Bronchial epithelial cell (primary cell): ENCODE results near the gene HOXB13. TPM values are rescaled to one million over a fixed set of nuclear protein-coding genes. Genes with fewer than 3 reads are reported as not detected.

Experiments used
- DNase-seq: peaks from one replicate; pipeline ENCODE4 v3.0.0-alpha.2; 2010; ENCODE audit warnings: low read depth
- FAIRE-seq: peaks from 2 replicates; lab custom pipeline; 2011; peaks lifted over from hg19 to GRCh38; lab: Jason Lieb, UNC
- H3K27me3 ChIP-seq: 2 replicates; pipeline ENCODE4 v1.5.1; 2011; ENCODE audit warnings: low read length; ENCODE audit not compliant: control insufficient read depth, insufficient read depth
- H3K36me3 ChIP-seq: 2 replicates; pipeline ENCODE4 v1.5.1; 2011; ENCODE audit warnings: low read length; ENCODE audit not compliant: control insufficient read depth, insufficient read depth
- H3K4me3 ChIP-seq: 2 replicates; pipeline ENCODE4 v1.5.1; 2011; ENCODE audit warnings: mild to moderate bottlenecking, low read depth, low read length, control low read depth
- CTCF ChIP-seq: IDR thresholded peaks from 2 replicates; pipeline ENCODE4 v1.5.1; 2011; ENCODE audit warnings: mild to moderate bottlenecking, moderate library complexity, low read length, control low read depth, inconsistent platforms; ENCODE audit not compliant: insufficient read depth, severe bottlenecking
- total RNA-seq: library from RNA; depleted of rRNA; stranded (reverse); fragments of >200 nt; gene quantifications from 2 replicates; pipeline ENCODE4 v1.2.1, GENCODE V29; 2014

The HOXB13 gene
- total RNA-seq, 1 donor from 2014 or later, result not detected

DNA sequence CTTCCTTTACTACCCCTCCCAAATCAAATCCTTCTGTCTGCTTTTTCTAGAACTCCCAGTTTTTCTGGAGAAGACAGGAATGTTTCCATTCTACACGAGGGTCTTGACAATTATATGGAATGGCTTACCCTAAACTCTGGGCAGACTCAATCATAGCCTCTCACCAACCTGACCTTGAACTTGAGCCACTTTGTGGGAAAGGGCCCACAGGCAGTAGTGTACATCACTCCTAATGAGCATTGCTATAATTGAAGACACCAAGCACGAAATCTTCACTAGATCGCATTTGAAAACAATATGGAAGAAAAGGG is 1.6 kb upstream of the HOXB13 start:
- FAIRE-seq (no peak), DNase-seq (no peak)
- Histone ChIP-seq H3K27me3 (peaks cover 83% of the 10 kb centered on the region), H3K4me3 (no peak overlapping the region), H3K36me3 (no peaks in the 10 kb centered on the region)
- TF ChIP-seq CTCF, result no peak

GRCh38 chr17:48729335-48730239 is 1.0 kb upstream of the HOXB13 start:
- Histone ChIP-seq H3K36me3 (no peaks in the 10 kb centered on the region), H3K4me3 (no peak overlapping the region), H3K27me3 (peaks cover 83% of the 10 kb centered on the region)
- DNase-seq (no peak), FAIRE-seq (no peak)
- no peak for TF ChIP-seq CTCF

GRCh38 chr17:48727415-48728175 is 955 bp downstream of the HOXB13 start:
- DNase-seq, result no peak
- Histone ChIP-seq H3K4me3 (no peak overlapping the region), H3K27me3 (peaks cover 83% of the 10 kb centered on the region), H3K36me3 (no peaks in the 10 kb centered on the region)
- no peak for TF ChIP-seq CTCF
- no peak for FAIRE-seq

DNA sequence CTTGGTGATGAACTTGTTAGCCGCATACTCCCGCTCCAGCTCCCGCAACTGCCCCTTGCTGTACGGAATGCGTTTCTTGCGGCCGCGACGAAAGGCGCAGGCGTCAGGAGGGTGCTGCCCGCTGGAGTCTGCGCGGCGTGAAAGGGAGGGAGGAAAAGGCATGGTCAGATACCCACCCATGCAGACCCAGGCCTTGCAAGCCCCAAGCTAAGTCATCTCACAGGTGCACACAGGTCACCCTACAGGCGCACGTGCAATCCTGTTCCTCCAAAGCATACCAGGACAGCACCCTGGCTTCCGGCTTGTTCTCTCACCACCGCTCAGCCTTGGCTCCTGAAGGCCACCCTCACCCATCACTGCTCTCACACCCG is 1.6 kb downstream of the HOXB13 start:
- peaks cover 85% of the 10 kb centered on the region for H3K27me3 ChIP-seq
- FAIRE-seq (no peak), DNase-seq (no peak)
- no peaks in the 10 kb centered on the region for H3K36me3 ChIP-seq
- TF ChIP-seq CTCF, result no peak
- H3K4me3 ChIP-seq, result no peak overlapping the region

- peaks cover 87% of the 10 kb centered on the region for H3K27me3 ChIP-seq
- no peak for DNase-seq
- no peak for TF ChIP-seq CTCF
Observed at GRCh38 chr17:48726114-48726915, 2.2 kb downstream of the HOXB13 start.

More at GRCh38 chr17:48726114-48726915, 2.2 kb downstream of the HOXB13 start:
- no peak overlapping the region for H3K4me3 ChIP-seq
- no peak for FAIRE-seq
- no peaks in the 10 kb centered on the region for H3K36me3 ChIP-seq
